Esophagus (tissue), 2 donors: Measurements from ENCODE around the gene CATSPER3. TPM values are rescaled to one million over a fixed set of nuclear protein-coding genes. Genes with fewer than 3 reads are reported as not detected.

Source experiments
- H3K27ac ChIP-seq, 2 donors: one replicate each; pipeline ENCODE4 v1.5.1; 2013; ENCODE audit warnings: low read depth in 2 of 2, mild to moderate bottlenecking in 2 of 2, inconsistent platforms in 1 of 2, low read length in 1 of 2, moderate library complexity in 1 of 2
- H3K27me3 ChIP-seq, 2 donors: one replicate each; pipeline ENCODE4 v1.6.1; 2013; ENCODE audit warnings: low read length in 2 of 2, control low read depth in 1 of 2, mild to moderate bottlenecking in 1 of 2; ENCODE audit not compliant: insufficient read depth in 2 of 2, control insufficient read depth in 1 of 2
- H3K36me3 ChIP-seq, 2 donors: one replicate each; pipeline ENCODE4 v1.6.1; 2013; ENCODE audit warnings: low read length in 1 of 2; ENCODE audit not compliant: control insufficient read depth in 2 of 2, insufficient read depth in 2 of 2
- H3K4me1 ChIP-seq, 2 donors: one replicate each; pipeline ENCODE4 v1.6.1; 2013; ENCODE audit warnings: low read length in 1 of 2; ENCODE audit not compliant: control insufficient read depth in 2 of 2, insufficient read depth in 2 of 2
- H3K4me3 ChIP-seq, 2 donors: one replicate each; pipeline ENCODE4 v1.5.1; 2013; ENCODE audit warnings: low read length in 2 of 2, mild to moderate bottlenecking in 2 of 2, low read depth in 1 of 2, moderate library complexity in 1 of 2
- H3K9me3 ChIP-seq, 2 donors: one replicate each; pipeline ENCODE4 v1.6.1; 2013; ENCODE audit warnings: mild to moderate bottlenecking in 2 of 2, low read depth in 1 of 2, low read length in 1 of 2, moderate library complexity in 1 of 2; ENCODE audit not compliant: control insufficient read depth in 2 of 2, insufficient read depth in 1 of 2
- WGBS, 2 donors: extraction: QIAGEN DNeasy Blood & Tissue Kit; methylation state at CpG; one replicate each; pipeline ENCODE4 v1.1.7; 2013; 5-methylcytosine and 5-hydroxymethylcytosine counted together
- polyA plus RNA-seq, 2 donors: library from polyadenylated mRNA; stranded (reverse); fragments of 200-250 nt; gene quantifications; one replicate each; pipeline ENCODE4 v1.2.3, GENCODE V29; 2013
- donor health status: healthy with polysubstance abuse.
- donor health status: Bipolar disorder and iron deficiency.

CATSPER3 gene
- polyA plus RNA-seq, 2 donors, result 0.34 to 0.55 TPM

DNA sequence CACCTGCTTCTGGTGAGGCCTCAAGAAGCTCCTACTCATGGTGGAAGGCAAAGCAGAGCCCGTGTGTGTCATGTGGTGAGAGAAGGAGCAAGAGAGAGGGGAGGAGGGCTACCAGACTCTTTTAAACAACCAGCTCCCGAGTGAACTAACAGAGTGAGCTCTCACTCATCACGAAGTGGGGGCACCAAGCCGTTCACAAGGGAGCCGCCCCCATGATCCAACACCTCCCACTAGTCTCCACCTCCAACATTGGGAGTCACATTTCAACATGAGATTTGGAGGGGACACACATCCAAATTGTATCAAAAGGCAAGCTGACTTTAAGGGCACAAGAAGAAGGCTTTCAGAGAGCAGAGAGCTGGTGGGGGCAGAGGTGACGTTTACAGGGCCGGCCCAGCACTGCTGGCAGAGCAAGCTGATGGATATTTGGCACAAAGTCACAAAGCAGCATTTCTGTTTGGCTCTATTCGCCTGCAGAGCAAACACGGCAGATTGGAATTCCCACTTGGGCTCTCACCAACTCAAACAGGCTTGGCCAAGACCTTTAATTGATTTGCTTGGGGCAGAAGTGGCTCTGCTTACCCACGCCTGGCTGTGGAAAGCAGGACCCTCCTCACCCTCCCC lies 46.4 kb downstream of the CATSPER3 start:
- Histone ChIP-seq H3K36me3 (peaks cover 0 to 3% of the 10 kb centered on the region in 2 donors), H3K27me3 (no peaks in the 10 kb centered on the region), H3K4me3 (no peak overlapping the region), H3K9me3 (no peaks in the 10 kb centered on the region), H3K4me1 (peaks cover 3 to 28% of the 10 kb centered on the region in 2 donors), H3K27ac (peak overlapping the region; percentile 68 to 69)
- WGBS, 2 donors, result 34 to 37% methylated on average over 10 of the region's 10 CpGs

DNA sequence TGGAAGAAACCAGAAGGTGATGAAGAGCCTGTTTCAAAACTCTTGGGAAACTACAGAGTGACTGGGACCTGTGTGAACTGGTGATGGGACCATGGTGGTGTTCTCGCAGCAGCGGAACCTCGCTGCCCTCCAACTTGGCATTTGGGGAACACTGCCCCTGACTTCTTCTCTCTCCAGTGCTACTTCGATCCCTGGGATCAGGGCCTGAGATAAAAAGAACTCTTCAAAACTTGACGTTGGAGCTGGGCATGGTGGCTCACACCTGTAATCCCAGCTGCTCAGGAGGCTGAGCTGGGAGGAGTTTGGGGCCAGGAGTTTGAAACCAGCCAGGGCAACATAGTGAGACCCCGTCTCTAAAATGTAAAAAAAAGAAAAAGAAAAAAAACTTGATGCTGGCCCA lies 48.2 kb downstream of the CATSPER3 start:
- peaks cover 5 to 28% of the 10 kb centered on the region in 2 donors for H3K4me1 ChIP-seq
- WGBS, 2 donors, result 86 to 89% methylated on average over 6 of the region's 6 CpGs
- no peak overlapping the region for H3K27ac ChIP-seq
- H3K27me3 ChIP-seq, result no peaks in the 10 kb centered on the region
- no peaks in the 10 kb centered on the region for H3K9me3 ChIP-seq
- peaks cover 0 to 3% of the 10 kb centered on the region in 2 donors for H3K36me3 ChIP-seq
- H3K4me3 ChIP-seq, result no peak overlapping the region

DNA sequence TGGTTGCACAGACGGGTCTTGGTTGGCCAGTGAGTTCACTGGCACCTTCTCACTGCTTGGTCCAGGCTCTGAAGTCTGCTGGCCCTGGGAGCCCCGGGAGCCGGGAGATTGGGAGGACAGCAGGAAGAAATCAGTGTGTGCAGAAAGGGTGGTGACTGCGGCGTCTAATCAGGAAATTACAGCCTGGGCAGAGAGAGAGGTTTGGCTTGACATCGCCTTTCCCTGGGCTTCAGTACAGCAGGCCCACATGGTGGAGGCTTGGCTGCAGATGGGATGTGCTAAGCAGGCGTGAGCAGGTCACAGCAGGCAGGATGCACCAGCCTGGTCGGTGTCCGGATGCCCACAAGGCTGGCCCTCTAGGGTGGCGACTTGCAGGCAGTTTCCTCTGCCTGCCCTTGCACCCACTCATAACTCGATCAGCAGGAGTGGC lies 49.2 kb downstream of the CATSPER3 start:
- Histone ChIP-seq H3K4me1 (peaks cover 5 to 28% of the 10 kb centered on the region in 2 donors), H3K27ac (peak overlapping the region; percentile 28 to 51), H3K36me3 (no peaks in the 10 kb centered on the region), H3K9me3 (no peaks in the 10 kb centered on the region), H3K27me3 (no peaks in the 10 kb centered on the region), H3K4me3 (no peak overlapping the region)
- WGBS, 2 donors, result 42 to 48% methylated on average over 11 of the region's 11 CpGs

DNA sequence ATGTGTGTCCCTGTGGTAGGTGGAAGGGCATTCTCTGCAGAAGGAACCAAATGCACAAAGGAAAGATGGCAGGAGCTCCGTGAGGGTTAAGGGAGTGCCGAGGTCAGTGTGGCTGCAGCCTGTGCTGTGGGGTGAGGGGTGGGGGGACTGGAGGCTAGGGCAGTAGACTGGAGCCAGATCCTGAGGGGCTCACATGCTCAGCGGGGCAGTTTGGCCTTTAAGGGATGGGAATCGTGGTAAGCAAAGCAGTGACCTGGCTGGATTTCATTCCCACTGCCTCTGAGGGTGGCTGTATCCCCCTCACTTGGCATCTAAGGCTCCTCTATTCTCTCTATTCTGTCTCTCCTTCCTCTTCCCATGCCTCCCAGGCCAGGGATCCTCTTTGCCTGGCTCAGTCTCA lies 50.8 kb downstream of the CATSPER3 start:
- Histone ChIP-seq H3K36me3 (no peaks in the 10 kb centered on the region), H3K4me3 (no peak overlapping the region), H3K4me1 (peaks cover 5 to 21% of the 10 kb centered on the region in 2 donors), H3K9me3 (no peaks in the 10 kb centered on the region), H3K27ac (no peak overlapping the region), H3K27me3 (no peaks in the 10 kb centered on the region)
- WGBS, 2 donors, result 92 to 95% methylated on average over 4 of the region's 4 CpGs

DNA sequence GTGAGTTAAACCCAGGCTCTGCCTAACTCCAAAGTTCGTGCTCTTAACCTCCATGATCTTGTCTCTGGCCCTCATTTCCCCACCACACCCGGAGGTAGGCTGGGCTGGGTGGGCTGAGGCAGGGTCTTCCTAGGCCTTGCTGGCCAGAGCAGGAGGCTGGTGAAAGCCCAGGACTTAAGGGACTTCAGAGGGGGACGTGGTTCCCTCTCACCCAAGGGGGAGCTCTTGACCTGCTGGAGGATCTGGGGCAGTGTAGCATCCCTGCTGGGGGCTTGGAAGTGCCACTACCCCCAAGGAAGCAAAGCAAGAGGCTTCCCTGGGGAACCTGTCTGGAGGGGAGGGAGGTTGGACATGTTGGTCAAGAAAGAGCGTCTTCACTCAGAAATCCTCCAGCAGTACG lies 51.6 kb downstream of the CATSPER3 start:
- no peaks in the 10 kb centered on the region for H3K27me3 ChIP-seq
- peaks cover 5 to 19% of the 10 kb centered on the region in 2 donors for H3K4me1 ChIP-seq
- no peak overlapping the region for H3K4me3 ChIP-seq
- WGBS, 2 donors, result 81 to 89% methylated on average over 5 of the region's 5 CpGs
- H3K27ac ChIP-seq, result no peak overlapping the region
- H3K9me3 ChIP-seq, result no peaks in the 10 kb centered on the region
- peaks cover 0 to 2% of the 10 kb centered on the region in 2 donors for H3K36me3 ChIP-seq

DNA sequence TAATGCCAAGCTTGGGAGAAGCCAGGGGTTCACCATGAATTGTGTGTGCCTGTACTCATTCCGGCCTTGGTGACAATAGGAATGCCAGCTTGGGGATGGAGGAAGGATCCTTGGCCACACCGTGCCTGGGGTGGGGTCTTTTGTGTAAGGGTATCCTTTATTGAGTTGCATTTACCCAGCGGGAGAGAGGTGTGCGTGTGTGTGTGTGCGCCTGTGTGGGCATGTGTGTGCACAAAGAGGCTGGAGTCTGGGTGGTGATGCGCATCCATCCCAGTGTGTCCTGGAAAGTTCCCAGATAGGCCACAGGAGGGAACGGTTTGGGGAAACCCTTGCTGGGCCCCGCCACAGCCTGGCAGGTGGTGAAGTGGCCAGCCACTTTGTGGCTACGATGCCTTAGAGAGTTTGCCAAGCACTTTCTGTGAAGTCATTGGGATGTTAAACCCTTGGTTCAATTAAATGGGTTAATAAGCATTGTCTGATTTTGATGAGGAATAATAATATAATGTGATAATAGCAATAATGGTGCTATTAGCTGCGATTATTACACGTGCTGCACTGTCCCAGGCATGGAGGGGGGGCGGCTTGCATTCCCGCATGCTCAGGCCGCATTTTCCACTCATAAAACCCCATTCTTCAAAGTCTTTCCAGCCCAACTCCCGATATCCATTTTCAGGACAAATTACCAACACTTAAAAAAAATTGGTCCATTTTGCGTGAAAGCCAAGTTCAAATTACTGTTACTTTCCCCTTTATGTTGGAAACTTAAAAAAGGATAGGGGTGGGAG lies 52.6 kb downstream of the CATSPER3 start:
- H3K9me3 ChIP-seq, result no peaks in the 10 kb centered on the region
- peak overlapping the region in 1 of 2 donors; percentile 6 for H3K27ac ChIP-seq
- no peak overlapping the region for H3K4me3 ChIP-seq
- peaks cover 0 to 2% of the 10 kb centered on the region in 2 donors for H3K36me3 ChIP-seq
- peaks cover 4 to 14% of the 10 kb centered on the region in 2 donors for H3K4me1 ChIP-seq
- 79 to 81% methylated on average over 16 of the region's 16 CpGs for WGBS, 2 donors
- H3K27me3 ChIP-seq, result no peaks in the 10 kb centered on the region

DNA sequence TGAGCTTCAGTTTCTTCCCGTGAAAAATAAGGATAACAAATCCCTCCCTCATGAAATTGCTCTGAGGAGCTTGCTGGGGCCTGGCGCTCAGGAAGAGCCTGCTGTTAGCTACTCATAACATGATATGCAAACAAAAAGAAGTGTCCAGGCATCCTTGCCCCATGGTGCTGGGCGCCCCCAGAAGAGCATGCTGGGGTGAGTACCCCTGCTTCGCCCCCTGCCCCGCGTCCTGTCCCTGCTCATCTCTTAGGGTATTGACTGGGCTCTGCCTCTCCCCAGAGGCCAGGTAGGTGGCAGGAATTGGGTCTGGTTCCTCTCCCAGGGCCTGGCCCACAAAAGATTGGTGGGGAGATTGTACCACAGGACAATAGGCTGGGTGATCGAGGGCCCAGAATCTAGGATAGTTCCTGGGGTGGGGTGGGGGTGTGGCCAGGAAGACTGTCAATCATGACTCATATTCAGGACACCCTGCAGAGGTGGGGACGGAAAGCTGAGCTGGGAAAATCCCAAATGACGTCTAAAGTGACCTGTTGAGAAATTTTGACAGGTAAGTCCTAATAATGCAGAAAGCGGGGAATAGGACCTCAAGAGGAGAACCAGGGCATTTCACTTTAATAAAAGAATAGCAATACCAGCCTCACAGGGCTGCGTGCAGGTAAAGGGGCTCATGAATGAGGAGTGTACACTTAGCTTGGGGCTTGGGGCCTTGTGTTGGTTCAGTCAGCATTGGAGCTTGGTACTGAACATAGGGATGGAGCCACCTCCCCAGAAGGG lies 57.4 kb downstream of the CATSPER3 start:
- peaks cover 0 to 14% of the 10 kb centered on the region in 2 donors for H3K4me1 ChIP-seq
- peak overlapping the region; percentile 96 to 99 for H3K27ac ChIP-seq

DNA sequence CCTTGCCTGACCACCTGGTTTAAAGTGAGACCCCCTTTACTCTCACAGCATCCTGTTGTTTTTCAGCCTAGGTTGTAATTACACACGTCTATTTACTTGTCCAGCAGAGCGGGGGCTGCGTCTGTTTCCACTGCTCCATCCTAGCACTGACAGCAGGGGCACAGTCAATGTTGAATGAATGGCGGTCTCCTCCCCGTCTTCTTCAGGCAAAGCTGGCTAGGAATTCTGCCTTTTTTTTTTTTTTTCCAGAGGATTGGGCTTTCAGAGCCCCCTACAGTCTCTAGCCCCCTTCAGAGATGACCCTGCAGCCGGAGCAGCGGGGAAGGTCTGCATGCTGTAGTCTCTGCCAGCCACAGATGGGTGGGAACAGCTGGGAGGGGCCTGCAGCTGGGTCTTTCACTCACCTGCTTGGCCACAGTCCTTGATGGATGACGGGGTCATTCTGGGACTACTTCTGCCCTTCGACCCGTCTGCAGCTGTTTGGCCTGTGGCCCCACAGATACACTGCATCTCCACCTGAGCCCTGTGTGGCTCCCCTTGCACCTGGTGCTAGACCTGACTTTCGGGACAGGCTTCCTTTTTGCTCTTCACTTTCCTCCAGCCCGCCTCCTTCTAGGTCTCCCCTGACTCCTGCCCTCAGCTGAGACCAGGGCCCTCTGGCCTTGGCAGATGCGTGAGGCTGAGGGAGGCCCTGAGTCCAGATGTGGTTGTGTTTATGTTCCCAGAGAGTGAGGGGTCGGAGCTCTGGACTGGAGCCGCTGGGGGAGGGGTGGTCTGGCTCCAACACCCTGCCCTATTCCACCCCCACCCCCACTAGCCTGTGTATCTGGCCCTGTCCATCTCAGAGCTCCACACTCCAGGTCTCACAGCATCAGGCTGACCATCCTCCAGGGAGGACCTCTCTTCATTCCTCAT lies 58.3 kb downstream of the CATSPER3 start:
- H3K4me1 ChIP-seq, result peaks cover 0 to 14% of the 10 kb centered on the region in 2 donors
- WGBS, 2 donors, result 52 to 55% methylated on average over 15 of the region's 15 CpGs
- H3K27ac ChIP-seq, result peak overlapping the region; percentile 96 to 99
- peaks cover 0 to 3% of the 10 kb centered on the region in 2 donors for H3K9me3 ChIP-seq
- peaks cover 0 to 40% of the 10 kb centered on the region in 2 donors for H3K36me3 ChIP-seq
- no peaks in the 10 kb centered on the region for H3K27me3 ChIP-seq
- peak overlapping the region in 1 of 2 donors; percentile 83 for H3K4me3 ChIP-seq

More for the DNA sequence above, 57.4 kb downstream of the CATSPER3 start:
- no peak overlapping the region for H3K4me3 ChIP-seq
- peaks cover 0 to 33% of the 10 kb centered on the region in 2 donors for H3K36me3 ChIP-seq
- peaks cover 0 to 3% of the 10 kb centered on the region in 2 donors for H3K9me3 ChIP-seq
- WGBS, 2 donors, result 60 to 71% methylated on average over 11 of the region's 11 CpGs
- no peaks in the 10 kb centered on the region for H3K27me3 ChIP-seq
